H9 (cell line): ENCODE measurements around the gene VCAN. TPM values are rescaled to one million over a fixed set of nuclear protein-coding genes. Genes with fewer than 3 reads are reported as not detected.

Source experiments
- DNase-seq: peaks from one replicate; pipeline ENCODE4 v3.0.0-alpha.2; 2017
- H2AFZ ChIP-seq: one replicate; pipeline ENCODE4 v1.6.1; 2013; ENCODE audit warnings: mild to moderate bottlenecking, low read length, control low read depth, moderate library complexity
- H2AK5ac ChIP-seq: 2 replicates; pipeline ENCODE4 v1.6.1; 2013; ENCODE audit warnings: low read length, control low read depth, mixed read lengths; ENCODE audit not compliant: insufficient read length
- H2BK120ac ChIP-seq: one replicate; pipeline ENCODE4 v1.6.1; 2013; ENCODE audit warnings: low read depth, mild to moderate bottlenecking, low read length, control low read depth, inconsistent platforms; ENCODE audit not compliant: poor library complexity, severe bottlenecking
- H2BK12ac ChIP-seq: 2 replicates; pipeline ENCODE4 v1.6.1; 2013; ENCODE audit warnings: low read length, control low read depth, mixed read lengths, low read depth; ENCODE audit not compliant: insufficient read length
- H2BK15ac ChIP-seq: 2 replicates; pipeline ENCODE4 v1.6.1; 2013; ENCODE audit warnings: low read depth, low read length, control low read depth
- H2BK20ac ChIP-seq: one replicate; pipeline ENCODE4 v1.6.1; 2013; ENCODE audit warnings: low read depth, mild to moderate bottlenecking, low read length, control low read depth, inconsistent platforms; ENCODE audit not compliant: poor library complexity, severe bottlenecking
- H2BK5ac ChIP-seq: 2 replicates; pipeline ENCODE4 v1.6.1; 2013; ENCODE audit warnings: low read length, control low read depth, mixed read lengths; ENCODE audit not compliant: insufficient read length
- H3K14ac ChIP-seq: 2 replicates; pipeline ENCODE4 v1.6.1; 2013; ENCODE audit warnings: low read length, control low read depth; ENCODE audit not compliant: insufficient read depth
- H3K18ac ChIP-seq: 2 replicates; pipeline ENCODE4 v1.6.1; 2013; ENCODE audit warnings: low read depth, mild to moderate bottlenecking, mixed read lengths, low read length, control low read depth; ENCODE audit not compliant: insufficient read length
- H3K23ac ChIP-seq: 2 replicates; pipeline ENCODE4 v1.6.1; 2013; ENCODE audit warnings: low read length, control low read depth, mixed read lengths, low read depth; ENCODE audit not compliant: insufficient read length
- H3K23me2 ChIP-seq: 2 replicates; pipeline ENCODE4 v1.6.1; 2013; ENCODE audit warnings: low read depth, mild to moderate bottlenecking, mixed read lengths, low read length, control low read depth; ENCODE audit not compliant: insufficient read length, poor library complexity, severe bottlenecking
- H3K27ac ChIP-seq: 2 replicates; pipeline ENCODE4 v1.5.1; 2013; ENCODE audit warnings: low read length, control low read depth, mixed read lengths, low read depth; ENCODE audit not compliant: insufficient read length
- H3K27me3 ChIP-seq: 2 replicates; pipeline ENCODE4 v1.6.1; 2013; ENCODE audit warnings: low read length, control low read depth, inconsistent platforms; ENCODE audit not compliant: insufficient read depth
- H3K4ac ChIP-seq: 2 replicates; pipeline ENCODE4 v1.6.1; 2013; ENCODE audit warnings: low read depth, mild to moderate bottlenecking, control low read depth, inconsistent platforms, low read length, moderate library complexity
- H3K4me1 ChIP-seq: 2 replicates; pipeline ENCODE4 v1.6.1; 2013; ENCODE audit warnings: low read length, control low read depth, inconsistent platforms; ENCODE audit not compliant: insufficient read depth
- H3K4me2 ChIP-seq: 2 replicates; pipeline ENCODE4 v1.6.1; 2013; ENCODE audit warnings: low read length, control low read depth, mixed read lengths; ENCODE audit not compliant: insufficient read length, insufficient read depth
- H3K56ac ChIP-seq: 2 replicates; pipeline ENCODE4 v1.6.1; 2013; ENCODE audit warnings: low read depth, mild to moderate bottlenecking, mixed read lengths, low read length, control low read depth; ENCODE audit not compliant: insufficient read length
- H3K79me1 ChIP-seq: 2 replicates; pipeline ENCODE4 v1.6.1; 2013; ENCODE audit warnings: low read depth, mild to moderate bottlenecking, moderate library complexity, low read length, control low read depth, inconsistent platforms; ENCODE audit not compliant: insufficient read depth, poor library complexity, severe bottlenecking
- H3K79me2 ChIP-seq: 2 replicates; pipeline ENCODE4 v1.6.1; 2013; ENCODE audit warnings: low read length, control low read depth, inconsistent platforms; ENCODE audit not compliant: insufficient read depth
- H3K9ac ChIP-seq: 2 replicates; pipeline ENCODE4 v1.6.1; 2013; ENCODE audit warnings: low read length, control low read depth, mixed read lengths; ENCODE audit not compliant: insufficient read length; ENCODE audit errors: extremely low read depth
- H3K9me3 ChIP-seq: one replicate; pipeline ENCODE4 v1.6.1; 2013; ENCODE audit warnings: low read depth, low read length, inconsistent platforms; ENCODE audit not compliant: control insufficient read depth
- H3T11ph ChIP-seq: one replicate; pipeline ENCODE4 v1.6.1; 2013; ENCODE audit warnings: mild to moderate bottlenecking, low read length, control low read depth, inconsistent platforms
- H4K20me1 ChIP-seq: one replicate; pipeline ENCODE4 v1.6.1; 2013; ENCODE audit not compliant: control insufficient read depth, insufficient read length, insufficient read depth
- H4K5ac ChIP-seq: 2 replicates; pipeline ENCODE4 v1.6.1; 2013; ENCODE audit warnings: low read depth, mild to moderate bottlenecking, mixed read lengths, low read length, control low read depth; ENCODE audit not compliant: insufficient read length
- H4K8ac ChIP-seq: replicated peaks from 2 replicates; pipeline ENCODE4 v1.6.1; 2013; ENCODE audit warnings: low read length, control low read depth, mixed read lengths, low read depth; ENCODE audit not compliant: insufficient read length
- H4K91ac ChIP-seq: 2 replicates; pipeline ENCODE4 v1.6.1; 2013; ENCODE audit warnings: low read depth, mild to moderate bottlenecking, moderate library complexity, mixed read lengths, low read length, control low read depth; ENCODE audit not compliant: insufficient read length
- H3K27ac Mint-ChIP-seq, 3 experiments: 2 replicates in 2 of 3; 3 replicates in 1 of 3; pipeline ENCODE4 v1.8.0; 2020 to 2021; ENCODE audit warnings: mixed read lengths in 3 of 3, mild to moderate bottlenecking in 1 of 3, moderate library complexity in 1 of 3
- H3K27me3 Mint-ChIP-seq: 2 replicates; pipeline ENCODE4 v1.8.0; 2021; ENCODE audit warnings: low read depth, mild to moderate bottlenecking, moderate library complexity, mixed read lengths
- H3K36me3 Mint-ChIP-seq, 3 experiments: 2 replicates in 2 of 3; 3 replicates in 1 of 3; pipeline ENCODE4 v1.8.0; 2020 to 2021; ENCODE audit warnings: low read depth in 3 of 3, mixed read lengths in 3 of 3; ENCODE audit not compliant: insufficient read depth in 1 of 3
- H3K4me1 Mint-ChIP-seq, 2 experiments: 2 replicates each; pipeline ENCODE4 v1.8.0; 2020; ENCODE audit warnings: mixed read lengths in 2 of 2
- H3K4me3 Mint-ChIP-seq, 2 experiments: 2 replicates in 1 of 2; 3 replicates in 1 of 2; pipeline ENCODE4 v1.8.0; 2020 to 2021; ENCODE audit warnings: mild to moderate bottlenecking in 2 of 2, mixed read lengths in 2 of 2, moderate library complexity in 1 of 2
- H3K9me3 Mint-ChIP-seq, 2 experiments: 2 replicates in 1 of 2; 3 replicates in 1 of 2; pipeline ENCODE4 v1.8.0; 2020; ENCODE audit warnings: mild to moderate bottlenecking in 2 of 2, mixed read lengths in 2 of 2, moderate library complexity in 1 of 2
- WGBS: extraction: QIAGEN DNeasy Blood & Tissue Kit; methylation state at CpG from one replicate; pipeline ENCODE4 v1.1.7; 2013; ENCODE audit warnings: missing lambda C conversion rate, low lambda C conversion rate, mixed read lengths; ENCODE audit not compliant: insufficient read length; ENCODE audit errors: extremely low coverage; 5-methylcytosine and 5-hydroxymethylcytosine counted together
- total RNA-seq: library from RNA; stranded (reverse); gene quantifications from 2 replicates; pipeline ENCODE4 v1.2.1, GENCODE V29; 2021
- TF ChIP-seq, protein P1 (sequence below): fragments of 200-600 bp; sonication (generic); conservative IDR thresholded peaks from 3 replicates; pipeline ENCODE4 v1.8.0; 2021; ENCODE audit warnings: antibody characterized with exemption, mild to moderate bottlenecking

Gene VCAN
- total RNA-seq, 1 experiment from 2014 or later: 278 TPM

DNA sequence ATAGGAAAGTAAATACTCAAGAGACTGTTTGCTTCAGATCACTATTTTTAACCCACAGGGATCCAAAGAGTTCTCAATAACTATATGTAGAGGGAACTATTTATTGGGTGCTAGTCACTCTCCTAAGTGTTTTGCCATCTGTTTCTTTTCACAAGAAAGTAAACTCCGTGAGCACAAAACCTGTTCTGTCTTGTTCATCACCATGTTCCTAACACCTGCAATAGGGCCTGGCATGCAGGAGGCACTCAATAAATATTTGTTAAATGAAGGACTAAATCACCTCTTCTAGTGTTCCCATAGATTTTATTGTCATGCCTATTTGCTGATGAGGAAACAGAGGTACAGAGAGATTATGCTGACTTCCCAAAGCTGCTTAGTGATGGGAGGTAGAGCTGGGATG lies 118.2 kb downstream of the VCAN start:
- Histone ChIP-seq H4K20me1 (no peaks in the 10 kb centered on the region), H3K23ac (no peak overlapping the region), H2BK5ac (no peak overlapping the region), H3K4ac (no peak overlapping the region), H2AFZ (no peak overlapping the region), H3K4me1 (no peaks in the 10 kb centered on the region), H3K27ac (no peak overlapping the region), H3T11ph (no peak overlapping the region), H4K5ac (no peak overlapping the region), H3K9ac (no peak overlapping the region), H3K79me1 (no peaks in the 10 kb centered on the region), H2BK12ac (no peak overlapping the region), H3K23me2 (no peaks in the 10 kb centered on the region), H3K56ac (no peak overlapping the region), H3K4me2 (no peak overlapping the region), H2AK5ac (no peak overlapping the region), H3K9me3 (no peaks in the 10 kb centered on the region), H3K79me2 (no peaks in the 10 kb centered on the region), H3K14ac (no peak overlapping the region), H3K27me3 (no peaks in the 10 kb centered on the region), H4K8ac (no peak overlapping the region), H3K18ac (no peak overlapping the region), H4K91ac (no peak overlapping the region), H2BK20ac (no peak overlapping the region), H2BK15ac (no peak overlapping the region), H2BK120ac (no peak overlapping the region)
- no peaks in the 10 kb centered on the region for H3K4me1 Mint-ChIP-seq
- H3K9me3 Mint-ChIP-seq: no peaks in the 10 kb centered on the region
- WGBS: no CpG with 5 or more reads among the region's 1 CpG
- H3K36me3 Mint-ChIP-seq: no peaks in the 10 kb centered on the region
- TF ChIP-seq, protein P1, sequence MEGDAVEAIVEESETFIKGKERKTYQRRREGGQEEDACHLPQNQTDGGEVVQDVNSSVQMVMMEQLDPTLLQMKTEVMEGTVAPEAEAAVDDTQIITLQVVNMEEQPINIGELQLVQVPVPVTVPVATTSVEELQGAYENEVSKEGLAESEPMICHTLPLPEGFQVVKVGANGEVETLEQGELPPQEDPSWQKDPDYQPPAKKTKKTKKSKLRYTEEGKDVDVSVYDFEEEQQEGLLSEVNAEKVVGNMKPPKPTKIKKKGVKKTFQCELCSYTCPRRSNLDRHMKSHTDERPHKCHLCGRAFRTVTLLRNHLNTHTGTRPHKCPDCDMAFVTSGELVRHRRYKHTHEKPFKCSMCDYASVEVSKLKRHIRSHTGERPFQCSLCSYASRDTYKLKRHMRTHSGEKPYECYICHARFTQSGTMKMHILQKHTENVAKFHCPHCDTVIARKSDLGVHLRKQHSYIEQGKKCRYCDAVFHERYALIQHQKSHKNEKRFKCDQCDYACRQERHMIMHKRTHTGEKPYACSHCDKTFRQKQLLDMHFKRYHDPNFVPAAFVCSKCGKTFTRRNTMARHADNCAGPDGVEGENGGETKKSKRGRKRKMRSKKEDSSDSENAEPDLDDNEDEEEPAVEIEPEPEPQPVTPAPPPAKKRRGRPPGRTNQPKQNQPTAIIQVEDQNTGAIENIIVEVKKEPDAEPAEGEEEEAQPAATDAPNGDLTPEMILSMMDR: no peak
- H3K4me3 Mint-ChIP-seq: no peak overlapping the region
- no peaks in the 10 kb centered on the region for H3K27me3 Mint-ChIP-seq
- no peak for DNase-seq
- no peak overlapping the region for H3K27ac Mint-ChIP-seq
